Psoas muscle (tissue), 8 donors: Measurements from ENCODE around the gene SYCN. TPM values are rescaled to one million over a fixed set of nuclear protein-coding genes. Genes with fewer than 3 reads are reported as not detected.
A peak's percentile ranks its signal among the peaks of the same experiment; 100 is the strongest.

Experiments used
- ATAC-seq, 4 donors: fragments of 200-7000 bp; cut with Tn5 transposase; one replicate each; pipeline ENCODE4 v1.9.1; 2020; ENCODE audit warnings: moderate library complexity in 3 of 4, mild to moderate bottlenecking in 2 of 4
- DNase-seq, 2 donors: peaks; one replicate each; pipeline ENCODE4 v3.0.0-alpha.2; 2020
- H3K27ac ChIP-seq: fragments of 200-600 bp; one replicate; pipeline ENCODE4 v1.8.0; 2022
- H3K27me3 ChIP-seq, 3 donors: fragments of 200-600 bp in 1 of 3; one replicate each; pipeline versions ENCODE4 v1.6.1 to v1.8.0; 2013 to 2022; ENCODE audit warnings: low read length in 2 of 3, mild to moderate bottlenecking in 2 of 3, moderate library complexity in 1 of 3; ENCODE audit not compliant: insufficient read depth in 3 of 3
- H3K36me3 ChIP-seq, 2 donors: fragments of 200-600 bp in 1 of 2; one replicate each; pipeline versions ENCODE4 v1.6.1 to v1.8.0; 2013 to 2022; ENCODE audit warnings: low read depth in 1 of 2, mild to moderate bottlenecking in 1 of 2, moderate library complexity in 1 of 2; ENCODE audit not compliant: insufficient read depth in 1 of 2
- H3K4me1 ChIP-seq: fragments of 200-600 bp; one replicate; pipeline ENCODE4 v1.8.0; 2022
- H3K4me3 ChIP-seq: fragments of 200-600 bp; one replicate; pipeline ENCODE4 v1.8.0; 2022; ENCODE audit warnings: mild to moderate bottlenecking
- H3K9me3 ChIP-seq: fragments of 200-600 bp; one replicate; pipeline ENCODE4 v1.8.0; 2022
- CTCF ChIP-seq: fragments of 200-600 bp; IDR thresholded peaks from one replicate; pipeline ENCODE4 v1.8.0; 2022; ENCODE audit warnings: antibody characterized with exemption
- WGBS, 3 donors: extraction: QIAGEN DNeasy Blood & Tissue Kit; methylation state at CpG; one replicate each; pipeline versions ENCODE4 v1.1.6 to v1.1.7; 2013; 5-methylcytosine and 5-hydroxymethylcytosine counted together
- intact Hi-C, 2 donors: fragments of 100-400 bp; cut with DNase I; formaldehyde crosslinking; loops; one replicate each; pipeline versions ENCODE4 v1.11.0 to v1.14.2; 2022
- polyA plus RNA-seq, 3 donors: library from polyadenylated mRNA; stranded (reverse); fragments of 200-250 nt; gene quantifications; one replicate each; pipeline ENCODE4 v1.2.3, GENCODE V29; 2013
- total RNA-seq, 4 donors: library from RNA; stranded (reverse); fragmentation: NEBNext Ultra II Directional in 2 of 4; extraction: Animal tissue kit (Norgen Biotek cat#: 25700) in 2 of 4; gene quantifications; one replicate each; pipeline versions ENCODE4 v1.2.1 to v1.2.4, GENCODE V29; 2021 to 2023
- donor health status: healthy with polysubstance abuse.
- donor health status: DM: no; HTN: no; CAD: no; lungs with moderate emphysema.
- donor health status: Bipolar disorder and iron deficiency.
- donor health status: healthy.
- donor health status: DM: yes; HTN: yes; CAD: no.
- donor health status: DM: no; HTN: no; CAD: no.
- donor health status: DM: no; HTN: no; CAD: no.
- donor health status: DM: yes; HTN: yes; CAD: no.

Gene SYCN
- total and polyA plus RNA-seq, 7 donors: 1.3 TPM; not detected in 6

- Histone ChIP-seq H3K4me1 (no peaks in the 10 kb centered on the region), H3K4me3 (no peak overlapping the region), H3K36me3 (no peaks in the 10 kb centered on the region), H3K27me3 (no peaks in the 10 kb centered on the region), H3K9me3 (no peaks in the 10 kb centered on the region), H3K27ac (no peak overlapping the region)
- 82 to 90% (median 88%) methylated on average over 9 of the region's 9 CpGs for WGBS, 3 donors
- intact Hi-C loops: no loop called here
- ATAC-seq (no peak), DNase-seq (no peak)
- no peak for TF ChIP-seq CTCF
Measured at GRCh38 chr19:39163621-39164020, 40.4 kb downstream of the SYCN start.

GRCh38 chr19:39162441-39163043, 41.5 kb downstream of the SYCN start:
- no peak for DNase-seq
- TF ChIP-seq CTCF: no peak
- Histone ChIP-seq H3K9me3 (no peaks in the 10 kb centered on the region), H3K4me1 (no peaks in the 10 kb centered on the region), H3K27ac (no peak overlapping the region), H3K36me3 (no peaks in the 10 kb centered on the region), H3K4me3 (no peak overlapping the region), H3K27me3 (no peaks in the 10 kb centered on the region)
- intact Hi-C loops: no loop called here
- 88 to 95% (median 94%) methylated on average over 15 of the region's 15 CpGs for WGBS, 3 donors
- ATAC-seq: no peak

- no peak for TF ChIP-seq CTCF
- Histone ChIP-seq H3K36me3 (no peaks in the 10 kb centered on the region), H3K27ac (no peak overlapping the region), H3K27me3 (no peaks in the 10 kb centered on the region), H3K4me3 (no peak overlapping the region), H3K9me3 (no peaks in the 10 kb centered on the region), H3K4me1 (no peaks in the 10 kb centered on the region)
- ATAC-seq (no peak), DNase-seq (no peak)
- intact Hi-C loops: no loop called here
- WGBS, 3 donors: 82 to 86% (median 85%) methylated on average over 20 to 21 of the region's 21 CpGs
Measured at GRCh38 chr19:39160889-39161672, 43.0 kb downstream of the SYCN start.

- intact Hi-C loops: no loop called here
- H3K27me3 ChIP-seq: no peaks in the 10 kb centered on the region
- H3K27ac ChIP-seq: no peak overlapping the region
- ATAC-seq: no peak
- TF ChIP-seq CTCF: no peak
- H3K9me3 ChIP-seq: no peaks in the 10 kb centered on the region
- no peaks in the 10 kb centered on the region for H3K36me3 ChIP-seq
- WGBS, 3 donors: 48 to 55% (median 50%) methylated on average over 8 of the region's 8 CpGs
- no peaks in the 10 kb centered on the region for H3K4me1 ChIP-seq
- no peak overlapping the region for H3K4me3 ChIP-seq
- DNase-seq: peak in 1 of 2 donors; percentile 46
Measured at GRCh38 chr19:39160523-39160861, 43.6 kb downstream of the SYCN start.
